IMR-90 (cell line): ENCODE measurements around the gene MAML1. TPM values are rescaled to one million over a fixed set of nuclear protein-coding genes. Genes with fewer than 3 reads are reported as not detected.
A peak's percentile ranks its signal among the peaks of the same experiment; 100 is the strongest.

Experiments used
- ATAC-seq: fragments of 200-7000 bp; cut with Tn5 transposase; 2 replicates; pipeline ENCODE4 v1.9.1; 2020; ENCODE audit warnings: low read depth, mild to moderate bottlenecking, moderate library complexity
- BruUV-seq: library from RNA; stranded (reverse); fragments of 400-500 nt; replicated peaks from 2 replicates; lab custom pipeline; 2021; lab: Mats Ljungman, UMichigan
- CTCF ChIA-PET: fragments of 300-600 bp; formaldehyde crosslinking; extraction: SDS; loops from one replicate; lab custom pipeline; 2021; ENCODE audit warnings: antibody characterized with exemption; lab: Yijun Ruan, JAX
- POLR2A ChIA-PET: fragments of 300-600 bp; sonication (Branson Sonifier 250); formaldehyde crosslinking; loops from one replicate; lab custom pipeline; 2022; ENCODE audit warnings: antibody characterized with exemption; ENCODE audit not compliant: unreplicated experiment; lab: Charles Lee
- DNase-seq: peaks from one replicate; pipeline ENCODE4 v3.0.0; 2013
- H2AFZ ChIP-seq: replicated peaks from 2 replicates; pipeline ENCODE3; 2013; ENCODE audit warnings: low read length, mild to moderate bottlenecking; ENCODE audit not compliant: poor library complexity
- H2AK5ac ChIP-seq: 2 replicates; pipeline ENCODE4 v1.6.1; 2013; ENCODE audit warnings: low read depth, low read length, inconsistent platforms
- H2AK9ac ChIP-seq: replicated peaks from 2 replicates; pipeline ENCODE3; 2013; ENCODE audit warnings: mild to moderate bottlenecking, low read depth, low read length, moderate library complexity; ENCODE audit not compliant: poor library complexity
- H2BK120ac ChIP-seq: 2 replicates; pipeline ENCODE4 v1.6.1; 2013; ENCODE audit warnings: low read depth, low read length, inconsistent platforms
- H2BK15ac ChIP-seq: 3 replicates; pipeline ENCODE4 v1.6.1; 2013; ENCODE audit warnings: low read depth, low read length, inconsistent platforms
- H2BK20ac ChIP-seq: 2 replicates; pipeline ENCODE4 v1.6.1; 2013; ENCODE audit warnings: low read depth, mild to moderate bottlenecking, inconsistent platforms, low read length, moderate library complexity
- H2BK5ac ChIP-seq: 2 replicates; pipeline ENCODE4 v1.6.1; 2013; ENCODE audit warnings: mild to moderate bottlenecking, low read depth, low read length, inconsistent platforms; ENCODE audit not compliant: poor library complexity, severe bottlenecking
- H3K14ac ChIP-seq: replicated peaks from 2 replicates; pipeline ENCODE4 v1.6.1; 2013; ENCODE audit warnings: low read depth, low read length, inconsistent platforms
- H3K18ac ChIP-seq: 2 replicates; pipeline ENCODE4 v1.6.1; 2013; ENCODE audit warnings: low read depth, low read length, control low read depth
- H3K23ac ChIP-seq: 2 replicates; pipeline ENCODE4 v1.6.1; 2013; ENCODE audit warnings: low read depth, low read length, inconsistent platforms
- H3K27ac ChIP-seq: 2 replicates; pipeline ENCODE4 v1.5.1; 2013; ENCODE audit warnings: mild to moderate bottlenecking, control low read depth, low read length; ENCODE audit not compliant: insufficient read depth
- H3K27me3 ChIP-seq: 2 replicates; pipeline ENCODE4 v1.6.1; 2013; ENCODE audit warnings: low read length; ENCODE audit not compliant: control insufficient read depth, insufficient read depth
- H3K36me3 ChIP-seq: 2 replicates; pipeline ENCODE4 v1.6.1; 2013; ENCODE audit warnings: low read length, mixed read lengths; ENCODE audit not compliant: control insufficient read depth, insufficient read depth
- H3K4ac ChIP-seq: 2 replicates; pipeline ENCODE4 v1.6.1; 2013; ENCODE audit warnings: low read depth, low read length, inconsistent platforms
- H3K4me1 ChIP-seq: 2 replicates; pipeline ENCODE4 v1.6.1; 2013; ENCODE audit warnings: low read length, mixed read lengths; ENCODE audit not compliant: control insufficient read depth, insufficient read depth
- H3K4me2 ChIP-seq: 2 replicates; pipeline ENCODE4 v1.6.1; 2013; ENCODE audit warnings: low read depth, mild to moderate bottlenecking, control low read depth, low read length, moderate library complexity
- H3K4me3 ChIP-seq: 2 replicates; pipeline ENCODE4 v1.5.1; 2013; ENCODE audit warnings: low read depth, mild to moderate bottlenecking, control low read depth, low read length, moderate library complexity; ENCODE audit not compliant: insufficient read depth
- H3K56ac ChIP-seq: 2 replicates; pipeline ENCODE4 v1.6.1; 2013; ENCODE audit warnings: low read length, inconsistent platforms; ENCODE audit not compliant: insufficient read depth; ENCODE audit errors: extremely low read depth
- H3K79me1 ChIP-seq, 2 experiments: 2 replicates each; pipeline ENCODE4 v1.6.1; 2013; ENCODE audit warnings: low read length in 2 of 2, inconsistent platforms in 1 of 2, low read depth in 1 of 2
- H3K9ac ChIP-seq: 2 replicates; pipeline ENCODE4 v1.6.1; 2013; ENCODE audit warnings: low read depth, low read length, control low read depth
- H3K9me1 ChIP-seq: 2 replicates; pipeline ENCODE4 v1.6.1; 2013; ENCODE audit warnings: low read length, inconsistent platforms; ENCODE audit not compliant: insufficient read depth
- H3K9me3 ChIP-seq: 2 replicates; pipeline ENCODE4 v1.6.1; 2013; ENCODE audit warnings: low read length; ENCODE audit not compliant: control insufficient read depth, insufficient read depth
- H4K20me1 ChIP-seq: 2 replicates; pipeline ENCODE4 v1.6.1; 2013; ENCODE audit warnings: low read length, inconsistent platforms; ENCODE audit not compliant: insufficient read depth
- H4K5ac ChIP-seq: 2 replicates; pipeline ENCODE4 v1.6.1; 2013; ENCODE audit warnings: mild to moderate bottlenecking, low read depth, low read length, control low read depth
- H4K8ac ChIP-seq, 2 experiments: 2 replicates each; pipeline ENCODE4 v1.6.1; 2013; ENCODE audit warnings: low read depth in 2 of 2, low read length in 2 of 2, control low read depth in 1 of 2, inconsistent platforms in 1 of 2
- H4K91ac ChIP-seq: 2 replicates; pipeline ENCODE4 v1.6.1; 2013; ENCODE audit warnings: low read depth, low read length, inconsistent platforms; ENCODE audit not compliant: insufficient read depth
- CEBPB ChIP-seq: IDR thresholded peaks from 2 replicates; pipeline ENCODE4 v1.6.1; 2012; ENCODE audit warnings: low read depth, low read length, improper control_type of control experiment
- ELK1 ChIP-seq: fragments of 150-350 bp; IDR thresholded peaks from 2 replicates; pipeline ENCODE4 v1.6.1; 2016; ENCODE audit warnings: low read depth, mild to moderate bottlenecking, low read length, moderate library complexity, borderline replicate concordance
- FOS ChIP-seq: fragments of 150-350 bp; IDR thresholded peaks from 2 replicates; pipeline ENCODE4 v1.6.1; 2016; ENCODE audit warnings: low read depth, low read length
- MXI1 ChIP-seq: IDR thresholded peaks from 2 replicates; pipeline ENCODE4 v1.6.1; 2012; ENCODE audit warnings: low read depth, mild to moderate bottlenecking, low read length, moderate library complexity, borderline replicate concordance
- WGBS, 2 experiments: methylation state at CpG; one replicate each; pipeline versions ENCODE4 v1.1.5 to v1.1.7; 2013; ENCODE audit warnings: missing lambda C conversion rate in 2 of 2; ENCODE audit not compliant: insufficient read length in 1 of 2; ENCODE audit errors: extremely low coverage in 2 of 2; 5-methylcytosine and 5-hydroxymethylcytosine counted together
- dilution Hi-C: fragments of 300-500 bp; cut with HindIII; formaldehyde crosslinking; loops from one replicate; pipeline ENCODE4 v1.14.3; 2018; ENCODE audit warnings: low sequenced_read_pairs; ENCODE audit not compliant: unreplicated experiment
- in situ Hi-C: fragments of 300-500 bp; cut with MboI; formaldehyde crosslinking; loops from 3 replicates; pipeline ENCODE4 v1.14.3; 2019; ENCODE audit warnings: low sequenced_read_pairs, inconsistent platforms, mixed read lengths
- intact Hi-C: fragments of 100-400 bp; cut with micrococcal nuclease; formaldehyde crosslinking; loops from 2 replicates; pipeline ENCODE4 v1.10.0; 2022
- polyA plus RNA-seq, 3 experiments: library from polyadenylated mRNA; depleted of rRNA; stranded (reverse); fragments of >200 nt; gene quantifications; 2 replicates each; pipeline ENCODE4 v1.2.3, GENCODE V29; 2012; ENCODE audit warnings: low replicate concordance in 1 of 3
- total RNA-seq: library from RNA; depleted of rRNA; stranded (reverse); fragments of >200 nt; gene quantifications from 2 replicates; pipeline ENCODE4 v1.2.3, GENCODE V29; 2012

Gene MAML1
- total and polyA plus RNA-seq, 2 of the 4 experiments (the other 2 are of a cell fraction) = 4.7 to 10.2 TPM

GRCh38 chr5:179804555-179804947 lies 71.9 kb downstream of the MAML1 start:
- Histone ChIP-seq H3K4me3 (no peak overlapping the region), H3K4me1 (peaks cover 20% of the 10 kb centered on the region), H4K8ac (no peak overlapping the region), H3K9me1 (0 out of 2 replicates have a peak, but pooled peaks cover 2% of the 10 kb centered on the region), H2BK20ac (no peak overlapping the region), H2BK5ac (no peak overlapping the region), H3K56ac (no peak overlapping the region), H3K9ac (peak overlapping the region; percentile 84; the same call in 1 of the 2 replicates), H3K4me2 (peak overlapping the region; percentile 85; the same call in 1 of the 2 replicates), H3K18ac (no peak overlapping the region), H3K4ac (0 out of 2 replicates have a peak overlapping the region, but pooled peaks have one; percentile 86), H3K79me1 (peaks cover 26 to 61% of the 10 kb centered on the region in 2 experiments), H2AK5ac (no peak overlapping the region), H3K23ac (peak overlapping the region; percentile 17), H3K14ac (peak overlapping the region; percentile 78; the same call in 1 of the 2 replicates), H3K27ac (no peak overlapping the region), H4K91ac (no peak overlapping the region), H2BK15ac (no peak overlapping the region), H2AK9ac (peak overlapping the region; percentile 91), H4K5ac (no peak overlapping the region), H3K36me3 (peaks cover 25% of the 10 kb centered on the region), H2AFZ (no peak overlapping the region), H2BK120ac (no peak overlapping the region), H3K27me3 (no peaks in the 10 kb centered on the region), H3K9me3 (no peaks in the 10 kb centered on the region), H4K20me1 (peaks cover 45% of the 10 kb centered on the region)
- 100% methylated on average over 4 of the region's 8 CpGs; no CpG with 5 or more reads in 1 of the 2 experiments for WGBS, 2 experiments
- ATAC-seq (no peak), DNase-seq (no peak)
- dilution Hi-C loops = no loop called here
- no TSS peak for BruUV-seq
- CTCF ChIA-PET = no interaction called here
- intact Hi-C loops = loop anchor here (5.0 kb wide), 1 partner anchor 103 kb away; the partner anchor contains the start of gene TBC1D9B
- in situ Hi-C loops = no loop called here
- POLR2A ChIA-PET = no interaction called here
- TF ChIP-seq MXI1 (no peak), ELK1 (no peak), FOS (no peak), CEBPB (no peak)
